Panc1 (cell line): ENCODE data around the gene NPW. TPM values are rescaled to one million over a fixed set of nuclear protein-coding genes. Genes with fewer than 3 reads are reported as not detected.

Source experiments
- ATAC-seq: fragments of 200-7000 bp; cut with Tn5 transposase; 2 replicates; pipeline ENCODE4 v1.9.1; 2020; ENCODE audit warnings: mild to moderate bottlenecking, moderate library complexity
- BruUV-seq: library from RNA; stranded (reverse); fragments of 400-500 nt; replicated peaks from 2 replicates; lab custom pipeline; 2021; lab: Mats Ljungman, UMichigan
- CTCF ChIA-PET: fragments of 300-600 bp; sonication (Branson Sonifier 250); formaldehyde crosslinking; loops from one replicate; lab custom pipeline; 2022; ENCODE audit warnings: antibody characterized with exemption; lab: Charles Lee
- POLR2A ChIA-PET: fragments of 300-600 bp; sonication (Branson Sonifier 250); formaldehyde crosslinking; loops from one replicate; lab custom pipeline; 2022; ENCODE audit warnings: antibody characterized with exemption; lab: Charles Lee
- DNase-seq: peaks from one replicate; pipeline ENCODE4 v3.0.0-alpha.2; 2010; ENCODE audit warnings: low read depth, low spot score
- H3K27ac ChIP-seq: 2 replicates; pipeline ENCODE4 v1.5.1; 2011; ENCODE audit warnings: mild to moderate bottlenecking, low read length, inconsistent platforms
- H3K27me3 ChIP-seq: fragments of 200-500 bp; sonication (Bioruptor generic); 2 replicates; pipeline ENCODE4 v1.6.0; 2014; ENCODE audit warnings: low read length, inconsistent platforms; ENCODE audit not compliant: control insufficient read depth, insufficient read depth
- H3K36me3 ChIP-seq: fragments of 200-500 bp; sonication (Bioruptor generic); 2 replicates; pipeline ENCODE4 v1.5.1; 2014; ENCODE audit warnings: inconsistent platforms, mild to moderate bottlenecking, low read length, moderate library complexity; ENCODE audit not compliant: control insufficient read depth, insufficient read depth
- H3K4me1 ChIP-seq: 2 replicates; pipeline ENCODE4 v1.5.1; 2011; ENCODE audit warnings: inconsistent platforms, mild to moderate bottlenecking, low read length, moderate library complexity; ENCODE audit not compliant: control insufficient read depth, insufficient read depth
- H3K4me3 ChIP-seq, 2 experiments: 2 replicates each; pipeline ENCODE4 v1.5.1; 2011 to 2012; ENCODE audit warnings: low read depth in 2 of 2, low read length in 2 of 2, mild to moderate bottlenecking in 2 of 2, inconsistent platforms in 1 of 2, moderate library complexity in 1 of 2
- H3K9me3 ChIP-seq: fragments of 200-500 bp; sonication (Bioruptor generic); 2 replicates; pipeline ENCODE4 v1.5.1; 2014; ENCODE audit warnings: low read depth, mild to moderate bottlenecking, inconsistent platforms, low read length, moderate library complexity; ENCODE audit not compliant: control insufficient read depth, insufficient read depth
- CTCF ChIP-seq: fragments of 450-650 bp; IDR thresholded peaks from 2 replicates; pipeline ENCODE4 v1.5.1; 2017; ENCODE audit warnings: mild to moderate bottlenecking
- POLR2AphosphoS5 ChIP-seq: IDR thresholded peaks from 2 replicates; pipeline ENCODE4 v1.6.1; 2012; ENCODE audit warnings: mild to moderate bottlenecking, low read depth, low read length, moderate library complexity
- REST ChIP-seq, 2 experiments: IDR thresholded peaks; 2 replicates each; pipeline ENCODE4 v1.6.1; 2011 to 2012; ENCODE audit warnings: low read depth in 2 of 2, control low read depth in 1 of 2, low read length in 1 of 2, mild to moderate bottlenecking in 1 of 2, moderate library complexity in 1 of 2; ENCODE audit not compliant: insufficient read depth in 1 of 2
- SIN3A ChIP-seq: IDR thresholded peaks from 2 replicates; pipeline ENCODE4 v1.6.1; 2012; ENCODE audit warnings: low read depth, mild to moderate bottlenecking, low read length, moderate library complexity, borderline replicate concordance; ENCODE audit not compliant: insufficient read depth
- TCF7L2 ChIP-seq: IDR thresholded peaks from 2 replicates; pipeline ENCODE4 v1.6.1; 2011; ENCODE audit warnings: mild to moderate bottlenecking, low read depth, low read length, inconsistent platforms
- in situ Hi-C: cut with HindIII; loops from 2 replicates; pipeline ENCODE4 v1.10.0; 2016; ENCODE audit warnings: low sequenced_read_pairs, low pct_unique_long_range_greater_than_20kb
- intact Hi-C: fragments of 100-400 bp; cut with micrococcal nuclease; formaldehyde crosslinking; loops from one replicate; pipeline ENCODE4 v1.10.0; 2022; ENCODE audit not compliant: unreplicated experiment
- total RNA-seq: library from RNA; stranded (reverse); gene quantifications from one replicate; pipeline ENCODE4 v1.2.1, GENCODE V29; 2021; ENCODE audit not compliant: unreplicated experiment

The NPW gene
- total RNA-seq, 1 experiment from 2014 or later, result 15.3 TPM

- peak; percentile 89 for ATAC-seq
- Histone ChIP-seq H3K36me3 (peaks cover 6% of the 10 kb centered on the region; the same call in 1 of the 2 replicates), H3K27ac (peak overlapping the region; percentile 65), H3K27me3 (no peaks in the 10 kb centered on the region), H3K4me3 (no peak overlapping the region), H3K4me1 (peaks cover 43% of the 10 kb centered on the region), H3K9me3 (no peaks in the 10 kb centered on the region)
- in situ Hi-C loops (no loop called here), intact Hi-C loops (no loop called here)
- no peak for DNase-seq
- ChIA-PET POLR2A (no interaction called here), CTCF (interaction anchor here (0.5 to 1.0 kb wide), 6 partner anchors 19 to 215 kb away, joined by 3 to 5 read pairs (median 3); no protein-coding TSS in a partner anchor)
- TF ChIP-seq CTCF (peak; percentile 99), POLR2AphosphoS5 (peak; percentile 44; the same call in 1 of the 2 replicates), REST (IDR thresholded peaks at IDR 0.05; ENCODE audit: insufficient read depth in 1 of 2, low read depth in 2 of 2, low read length in 1 of 2) (no peak), SIN3A (peak; percentile 55; the same call in 1 of the 2 replicates), TCF7L2 (no peak)
- BruUV-seq, result no TSS peak
Measured at GRCh38 chr16:2003827-2004641, 15.6 kb upstream of the NPW start.

GRCh38 chr16:2004795-2005517 lies 14.6 kb upstream of the NPW start:
- Histone ChIP-seq H3K9me3 (no peaks in the 10 kb centered on the region), H3K27ac (peak overlapping the region; percentile 65), H3K27me3 (no peaks in the 10 kb centered on the region), H3K4me3 (no peak overlapping the region), H3K36me3 (peaks cover 6% of the 10 kb centered on the region; the same call in 1 of the 2 replicates), H3K4me1 (peaks cover 43% of the 10 kb centered on the region)
- POLR2A ChIA-PET, result no interaction called here
- ATAC-seq (peak; percentile 2; the same call in 1 of the 2 replicates), DNase-seq (no peak)
- in situ Hi-C loops (no loop called here), intact Hi-C loops (no loop called here)
- TF ChIP-seq SIN3A (no peak), CTCF (no peak), POLR2AphosphoS5 (no peak), TCF7L2 (no peak), REST (IDR thresholded peaks at IDR 0.05; ENCODE audit: insufficient read depth in 1 of 2, low read depth in 2 of 2, low read length in 1 of 2) (no peak)
- no TSS peak for BruUV-seq
- CTCF ChIA-PET, result interaction anchor here (1.0 kb wide), 1 partner anchor 27 kb away, joined by 3 read pairs; no protein-coding TSS in a partner anchor
